Gastrocnemius medialis (tissue), 4 donors: ENCODE measurements around the gene CLEC18C.
"Not testable (repeated sequence)": the region's sequence is repeated elsewhere in the genome, so short reads cannot be mapped to it uniquely, and the experiment has no call there.

Experiments
- POLR2A ChIP-seq, 2 donors: fragments of 450-650 bp; IDR thresholded peaks; one replicate each; pipeline ENCODE4 v1.6.1; 2017; ENCODE audit warnings: antibody characterized with exemption in 2 of 2, mild to moderate bottlenecking in 2 of 2, moderate library complexity in 2 of 2
- TF ChIP-seq, protein P1 (sequence below), 5 experiments: fragments of 450-650 bp in 3 of 5; fragments of 200-600 bp in 2 of 5; sonication (generic) in 2 of 5; IDR thresholded peaks in 4 of 5; conservative IDR thresholded peaks in 1 of 5; 1 replicate in 4 of 5; 2 replicates in 1 of 5; pipeline ENCODE4 v1.5.1; 2016 to 2019; ENCODE audit warnings: antibody characterized with exemption in 5 of 5, mild to moderate bottlenecking in 3 of 5, moderate library complexity in 3 of 5

DNA sequence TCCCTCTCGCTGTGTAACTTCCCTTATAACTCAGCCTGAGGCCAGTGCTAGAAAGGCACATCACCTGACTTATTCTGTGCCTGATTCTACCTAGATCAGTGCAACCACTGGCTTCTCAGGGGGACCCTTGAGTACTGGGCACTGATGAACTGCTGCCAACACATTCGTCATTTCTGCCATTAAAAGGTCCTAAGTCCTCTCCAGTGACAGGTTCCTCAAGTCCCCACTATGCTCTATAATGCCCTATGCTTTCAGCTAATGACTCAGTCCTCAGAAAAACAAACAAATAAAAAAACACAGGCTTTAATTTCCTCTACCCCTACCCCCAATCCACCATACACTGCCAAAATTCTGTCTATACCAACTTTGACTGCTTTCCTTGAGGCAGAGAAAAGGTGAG, 49.6 kb downstream of the CLEC18C start:
- TF ChIP-seq, protein P1, sequence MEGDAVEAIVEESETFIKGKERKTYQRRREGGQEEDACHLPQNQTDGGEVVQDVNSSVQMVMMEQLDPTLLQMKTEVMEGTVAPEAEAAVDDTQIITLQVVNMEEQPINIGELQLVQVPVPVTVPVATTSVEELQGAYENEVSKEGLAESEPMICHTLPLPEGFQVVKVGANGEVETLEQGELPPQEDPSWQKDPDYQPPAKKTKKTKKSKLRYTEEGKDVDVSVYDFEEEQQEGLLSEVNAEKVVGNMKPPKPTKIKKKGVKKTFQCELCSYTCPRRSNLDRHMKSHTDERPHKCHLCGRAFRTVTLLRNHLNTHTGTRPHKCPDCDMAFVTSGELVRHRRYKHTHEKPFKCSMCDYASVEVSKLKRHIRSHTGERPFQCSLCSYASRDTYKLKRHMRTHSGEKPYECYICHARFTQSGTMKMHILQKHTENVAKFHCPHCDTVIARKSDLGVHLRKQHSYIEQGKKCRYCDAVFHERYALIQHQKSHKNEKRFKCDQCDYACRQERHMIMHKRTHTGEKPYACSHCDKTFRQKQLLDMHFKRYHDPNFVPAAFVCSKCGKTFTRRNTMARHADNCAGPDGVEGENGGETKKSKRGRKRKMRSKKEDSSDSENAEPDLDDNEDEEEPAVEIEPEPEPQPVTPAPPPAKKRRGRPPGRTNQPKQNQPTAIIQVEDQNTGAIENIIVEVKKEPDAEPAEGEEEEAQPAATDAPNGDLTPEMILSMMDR (IDR thresholded peaks at IDR 0.05 in 4 of 5, conservative IDR thresholded peaks at IDR 0.05 in 1 of 5), result not testable (repeated sequence)
- not testable (repeated sequence) for TF ChIP-seq POLR2A (IDR thresholded peaks at IDR 0.05)
